ENCODE data around the gene ADGRA1.

Gene ADGRA1

GRCh38 chr10:133132473-133133291 lies 45.0 kb downstream of the ADGRA1 start:
- Histone ChIP-seq H3K27ac (ENCODE audit: low read length) (no peak overlapping the region), H4K20me1 (ENCODE audit: insufficient read depth, low read length) (no peaks in the 10 kb centered on the region), H3K79me2 (ENCODE audit: low read length) (no peaks in the 10 kb centered on the region), H3K4me1 (ENCODE audit: low read length) (no peaks in the 10 kb centered on the region), H3F3A (ENCODE audit: insufficient read depth, low read length) (no peaks in the 10 kb centered on the region), H3K9me2 (replicated peaks; ENCODE audit: insufficient read depth, low read length) (no peaks in the 10 kb centered on the region), H3K9me3 (replicated peaks; ENCODE audit: insufficient read depth, low read length) (no peaks in the 10 kb centered on the region), H2AFZ (ENCODE audit: low read length) (no peak overlapping the region), H3K27me3 (replicated peaks; ENCODE audit: insufficient read depth, low read length) (peaks cover 9% of the 10 kb centered on the region; the same call in 1 of the 2 replicates), H3K4me2 (ENCODE audit: low read depth, low read length) (no peak overlapping the region), H3K36me3 (replicated peaks; ENCODE audit: insufficient read depth, low read length) (no peaks in the 10 kb centered on the region), H3K4me3 (ENCODE audit: low read length) (no peak overlapping the region), H3K9ac (ENCODE audit: low read length) (no peak overlapping the region)
- DNase-seq, result no peak
- no peak for TF ChIP-seq EZH2 (optimal IDR thresholded peaks at IDR 0.05; ENCODE audit: low read depth, low read length)
- TF ChIP-seq EZH2phosphoT487 (IDR thresholded peaks at IDR 0.05; ENCODE audit: low read length), result no peak
- TF ChIP-seq CTCF (IDR thresholded peaks at IDR 0.05; ENCODE audit: low read length), result no peak

- TF ChIP-seq EZH2phosphoT487 (IDR thresholded peaks at IDR 0.05; ENCODE audit: low read length) (no peak), EZH2 (optimal IDR thresholded peaks at IDR 0.05; ENCODE audit: low read depth, low read length) (no peak), CTCF (IDR thresholded peaks at IDR 0.05; ENCODE audit: low read length) (no peak)
- H4K20me1 ChIP-seq (ENCODE audit: insufficient read depth, low read length), result no peaks in the 10 kb centered on the region
- no peak overlapping the region for H2AFZ ChIP-seq (ENCODE audit: low read length)
- H3K27me3 ChIP-seq (replicated peaks; ENCODE audit: insufficient read depth, low read length), result peaks cover 9% of the 10 kb centered on the region; the same call in 1 of the 2 replicates
- no peak overlapping the region for H3K4me3 ChIP-seq (ENCODE audit: low read length)
- H3K79me2 ChIP-seq (ENCODE audit: low read length), result no peaks in the 10 kb centered on the region
- H3K27ac ChIP-seq (ENCODE audit: low read length), result no peak overlapping the region
- no peaks in the 10 kb centered on the region for H3K36me3 ChIP-seq (replicated peaks; ENCODE audit: insufficient read depth, low read length)
- H3K9ac ChIP-seq (ENCODE audit: low read length), result no peak overlapping the region
- no peaks in the 10 kb centered on the region for H3F3A ChIP-seq (ENCODE audit: insufficient read depth, low read length)
- H3K4me1 ChIP-seq (ENCODE audit: low read length), result no peaks in the 10 kb centered on the region
- DNase-seq, result no peak
- H3K9me2 ChIP-seq (replicated peaks; ENCODE audit: insufficient read depth, low read length), result no peaks in the 10 kb centered on the region
- H3K9me3 ChIP-seq (replicated peaks; ENCODE audit: insufficient read depth, low read length), result no peaks in the 10 kb centered on the region
- H3K4me2 ChIP-seq (ENCODE audit: low read depth, low read length), result no peak overlapping the region
Observed at GRCh38 chr10:133133471-133134231, 45.9 kb downstream of the ADGRA1 start.

GRCh38 chr10:133134411-133135115 lies 46.8 kb downstream of the ADGRA1 start:
- Histone ChIP-seq H3K4me1 (ENCODE audit: low read length) (no peaks in the 10 kb centered on the region), H3K9me3 (replicated peaks; ENCODE audit: insufficient read depth, low read length) (no peaks in the 10 kb centered on the region), H3K9me2 (replicated peaks; ENCODE audit: insufficient read depth, low read length) (no peaks in the 10 kb centered on the region), H3K4me2 (ENCODE audit: low read depth, low read length) (no peak overlapping the region), H3K36me3 (replicated peaks; ENCODE audit: insufficient read depth, low read length) (no peaks in the 10 kb centered on the region), H3K4me3 (ENCODE audit: low read length) (no peak overlapping the region), H3K27ac (ENCODE audit: low read length) (no peak overlapping the region), H2AFZ (ENCODE audit: low read length) (no peak overlapping the region), H3F3A (ENCODE audit: insufficient read depth, low read length) (no peaks in the 10 kb centered on the region), H3K27me3 (replicated peaks; ENCODE audit: insufficient read depth, low read length) (peaks cover 9% of the 10 kb centered on the region; the same call in 1 of the 2 replicates), H3K9ac (ENCODE audit: low read length) (no peak overlapping the region), H4K20me1 (ENCODE audit: insufficient read depth, low read length) (no peaks in the 10 kb centered on the region), H3K79me2 (ENCODE audit: low read length) (no peaks in the 10 kb centered on the region)
- TF ChIP-seq EZH2 (optimal IDR thresholded peaks at IDR 0.05; ENCODE audit: low read depth, low read length) (no peak), EZH2phosphoT487 (IDR thresholded peaks at IDR 0.05; ENCODE audit: low read length) (no peak), CTCF (IDR thresholded peaks at IDR 0.05; ENCODE audit: low read length) (no peak)
- no peak for DNase-seq

Measured in MM.1S (cell line).